GM12873 (cell line): ENCODE measurements around the gene ZDHHC11B.
"Not testable (repeated sequence)": the region's sequence is repeated elsewhere in the genome, so short reads cannot be mapped to it uniquely, and the experiment has no call there.

Experiments used
- CTCF ChIP-seq: IDR thresholded peaks from 2 replicates; pipeline ENCODE4 v1.5.1; 2012; ENCODE audit warnings: low read depth, mild to moderate bottlenecking, moderate library complexity, low read length, control low read depth; ENCODE audit not compliant: insufficient read depth; ENCODE audit errors: missing control alignments

ZDHHC11B gene

GRCh38 chr5:749101-749670 lies 35.3 kb downstream of the ZDHHC11B start:
- no peak for TF ChIP-seq CTCF

GRCh38 chr5:746258-746761 lies 38.2 kb downstream of the ZDHHC11B start:
- no peak for TF ChIP-seq CTCF

GRCh38 chr5:717143-717542 lies 67.4 kb downstream of the ZDHHC11B start:
- no peak for TF ChIP-seq CTCF

GRCh38 chr5:713686-714085 lies 70.8 kb downstream of the ZDHHC11B start:
- peak; percentile 3 for TF ChIP-seq CTCF

- not testable (repeated sequence) for TF ChIP-seq CTCF
Observed at GRCh38 chr5:693271-694041, 91.1 kb downstream of the ZDHHC11B start, which contains the start of gene TPPP. Gene TPPP, minus strand, starts transcription at chr5:693352. Its CDS starts 15,292 bp downstream, at chr5:678060.

- TF ChIP-seq CTCF: no peak
Observed at GRCh38 chr5:691817-692528, 92.6 kb downstream of the ZDHHC11B start.

- TF ChIP-seq CTCF: no peak
Observed at GRCh38 chr5:685262-686171, 99.0 kb downstream of the ZDHHC11B start.
